ENCODE data around the gene CDHR2.

DNA sequence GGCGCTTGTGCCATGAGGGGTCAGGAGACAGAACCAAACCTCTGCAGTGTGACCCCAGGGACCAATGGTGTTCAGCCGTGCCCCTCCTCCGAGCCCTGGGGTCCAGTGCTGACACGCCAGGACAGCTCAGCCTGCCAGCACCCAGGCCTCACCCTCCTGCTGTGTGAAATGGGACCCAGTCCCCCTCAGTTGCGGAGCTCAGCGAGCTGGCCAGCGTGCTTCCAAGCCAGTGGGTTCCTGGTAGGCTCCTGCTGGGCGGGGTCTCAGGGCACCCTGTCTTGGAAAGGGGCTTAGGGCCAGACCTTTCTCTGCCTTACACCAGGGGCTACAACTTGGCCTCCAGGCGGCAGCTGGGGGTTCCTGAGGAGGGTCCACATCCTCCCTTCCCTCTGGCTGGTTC, 16.3 kb upstream of the CDHR2 start:
- TF ChIP-seq, protein P1, sequence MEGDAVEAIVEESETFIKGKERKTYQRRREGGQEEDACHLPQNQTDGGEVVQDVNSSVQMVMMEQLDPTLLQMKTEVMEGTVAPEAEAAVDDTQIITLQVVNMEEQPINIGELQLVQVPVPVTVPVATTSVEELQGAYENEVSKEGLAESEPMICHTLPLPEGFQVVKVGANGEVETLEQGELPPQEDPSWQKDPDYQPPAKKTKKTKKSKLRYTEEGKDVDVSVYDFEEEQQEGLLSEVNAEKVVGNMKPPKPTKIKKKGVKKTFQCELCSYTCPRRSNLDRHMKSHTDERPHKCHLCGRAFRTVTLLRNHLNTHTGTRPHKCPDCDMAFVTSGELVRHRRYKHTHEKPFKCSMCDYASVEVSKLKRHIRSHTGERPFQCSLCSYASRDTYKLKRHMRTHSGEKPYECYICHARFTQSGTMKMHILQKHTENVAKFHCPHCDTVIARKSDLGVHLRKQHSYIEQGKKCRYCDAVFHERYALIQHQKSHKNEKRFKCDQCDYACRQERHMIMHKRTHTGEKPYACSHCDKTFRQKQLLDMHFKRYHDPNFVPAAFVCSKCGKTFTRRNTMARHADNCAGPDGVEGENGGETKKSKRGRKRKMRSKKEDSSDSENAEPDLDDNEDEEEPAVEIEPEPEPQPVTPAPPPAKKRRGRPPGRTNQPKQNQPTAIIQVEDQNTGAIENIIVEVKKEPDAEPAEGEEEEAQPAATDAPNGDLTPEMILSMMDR (IDR thresholded peaks at IDR 0.05), result no peak
- TF ChIP-seq POLR2A (IDR thresholded peaks at IDR 0.05) (no peak), POLR2AphosphoS5 (IDR thresholded peaks at IDR 0.05) (no peak)

All from suprapubic skin (tissue), 4 donors.